GM21367 (cell line): ENCODE data around the gene WEE1.
"Not testable (repeated sequence)": the region's sequence is repeated elsewhere in the genome, so short reads cannot be mapped to it uniquely, and the experiment has no call there.

Source experiments
- ATAC-seq: cut with Tn5 transposase; IDR thresholded peaks from one replicate; pipeline ENCODE4 v1.9.1; 2021; ENCODE audit not compliant: unreplicated experiment

WEE1 gene

GRCh38 chr11:9619971-9620370, 46.5 kb downstream of the WEE1 start:
- no peak for ATAC-seq

- not testable (repeated sequence) for ATAC-seq
Observed at GRCh38 chr11:9622353-9622752, 48.9 kb downstream of the WEE1 start.

- ATAC-seq: not testable (repeated sequence)
Observed at GRCh38 chr11:9623053-9623452, 49.6 kb downstream of the WEE1 start.

- ATAC-seq: no peak
Observed at GRCh38 chr11:9624448-9624847, 51.0 kb downstream of the WEE1 start.

- ATAC-seq: no peak
Observed at GRCh38 chr11:9625162-9625561, 51.7 kb downstream of the WEE1 start.

GRCh38 chr11:9625728-9626127, 52.3 kb downstream of the WEE1 start:
- ATAC-seq: no peak

- ATAC-seq: peak; percentile 40
Observed at GRCh38 chr11:9626496-9627394, 53.3 kb downstream of the WEE1 start.

GRCh38 chr11:9629064-9629463, 55.6 kb downstream of the WEE1 start:
- no peak for ATAC-seq

- no peak for ATAC-seq
Observed at GRCh38 chr11:9633679-9634078, 60.2 kb downstream of the WEE1 start.

GRCh38 chr11:9636691-9637090, 63.2 kb downstream of the WEE1 start:
- ATAC-seq: no peak

GRCh38 chr11:9639099-9639498, 65.6 kb downstream of the WEE1 start:
- no peak for ATAC-seq
